ENCODE results near the gene RPGR.

The RPGR gene

GRCh38 chrX:38327007-38327774 lies at the start of gene RPGR:
TSS of gene RPGR (minus strand) at chrX:38327509. CDS start at chrX:38327367, 142 bp downstream.
- DNase-seq = peak; percentile 93

DNA sequence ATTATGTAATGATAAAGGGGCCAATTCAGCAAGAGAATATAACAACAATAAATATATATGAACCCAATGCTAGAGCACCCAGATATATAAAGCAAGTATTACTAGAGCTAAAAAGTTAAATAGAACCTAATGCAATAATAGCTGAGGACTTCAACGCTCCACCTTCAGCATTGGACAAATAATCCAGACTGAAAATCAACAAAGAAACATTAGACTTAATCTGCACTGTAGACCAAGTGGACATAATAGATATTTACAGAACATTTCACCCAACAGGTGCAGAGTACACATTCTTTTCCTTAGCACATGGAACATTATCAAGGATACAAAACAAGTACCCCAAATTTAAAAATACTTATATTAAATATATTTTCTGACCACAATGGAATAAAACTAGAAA lies 49.4 kb upstream of the RPGR start:
- DNase-seq = no peak

DNA sequence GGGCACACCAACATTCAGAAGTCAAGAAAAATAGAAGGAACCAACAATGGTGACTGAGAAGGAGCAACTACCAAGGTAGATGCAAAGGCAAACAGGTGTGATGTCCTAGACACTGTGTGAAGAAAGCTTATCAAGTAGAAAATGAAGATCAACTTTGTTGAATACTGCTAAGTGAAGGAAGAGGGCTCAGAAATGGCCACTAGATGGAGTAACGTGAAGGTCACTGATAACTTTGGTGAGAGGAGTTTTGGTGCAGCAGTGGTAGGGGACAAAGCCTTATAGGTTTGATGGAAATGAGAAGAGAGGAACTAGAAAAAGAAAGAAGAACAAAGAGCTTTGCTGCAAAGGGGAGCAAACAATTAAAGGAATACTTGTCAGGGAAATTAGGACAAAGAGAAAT lies 48.6 kb upstream of the RPGR start:
- DNase-seq = peak; percentile 22

- no peak for DNase-seq
Observed at GRCh38 chrX:38374431-38374830, 47.1 kb upstream of the RPGR start.

DNA sequence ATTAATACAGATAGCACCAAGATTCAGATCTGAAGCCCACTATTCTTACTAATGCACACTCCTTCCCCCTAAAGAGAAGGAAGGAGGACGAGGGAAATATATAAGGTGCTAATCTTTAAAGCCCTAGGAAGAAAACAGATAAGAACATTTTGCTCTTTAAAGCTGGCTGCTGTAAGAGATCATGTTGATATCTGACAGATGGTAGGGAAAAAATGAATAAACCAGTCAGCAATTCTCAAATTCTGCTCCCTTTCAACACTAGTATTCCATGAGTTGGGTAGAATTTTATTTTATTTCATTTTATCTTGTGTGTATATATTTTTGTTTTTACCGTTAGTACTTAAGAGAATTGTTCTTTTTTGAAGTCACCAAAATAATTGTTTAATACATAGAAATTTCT lies 44.3 kb upstream of the RPGR start:
- no peak for DNase-seq

DNA sequence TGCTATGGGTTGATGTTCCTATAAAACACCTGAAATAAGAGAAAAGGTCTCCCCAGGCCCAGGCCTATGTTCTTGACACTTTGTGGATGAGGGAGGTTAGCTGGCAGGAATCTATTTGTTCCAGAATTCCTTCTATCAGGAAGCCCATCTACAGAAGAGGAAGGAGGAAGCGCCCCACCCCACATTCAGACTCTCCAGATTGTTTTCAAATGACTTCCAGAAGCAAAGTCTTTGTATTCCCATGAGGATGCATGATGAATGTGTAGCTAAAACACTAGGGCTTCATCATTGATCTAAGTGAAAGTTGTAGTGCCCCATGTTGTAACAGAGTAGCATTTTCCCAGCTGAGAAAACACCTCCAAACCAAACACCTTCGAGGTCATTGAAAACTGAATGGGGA lies 41.5 kb upstream of the RPGR start:
- DNase-seq = no peak

DNA sequence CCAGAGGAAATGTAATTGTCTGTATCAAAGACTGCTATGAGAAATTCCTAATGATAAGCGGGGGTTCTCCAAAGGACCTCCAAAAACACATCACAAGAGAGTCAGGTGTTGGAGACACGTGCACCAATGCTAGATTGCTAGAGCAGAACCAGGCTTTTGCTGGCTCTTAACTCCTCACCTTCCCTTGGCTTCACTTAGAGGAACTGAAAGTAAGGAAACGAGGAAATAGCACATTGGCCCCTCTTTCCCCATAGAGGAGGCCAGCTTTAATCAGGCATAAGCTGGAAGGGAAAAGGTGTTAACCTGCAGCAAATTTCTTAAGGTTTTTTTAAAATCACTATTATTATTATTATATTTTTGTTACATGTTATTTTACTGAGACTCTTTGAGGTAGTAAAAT lies 38.6 kb upstream of the RPGR start:
- DNase-seq = no peak

DNA sequence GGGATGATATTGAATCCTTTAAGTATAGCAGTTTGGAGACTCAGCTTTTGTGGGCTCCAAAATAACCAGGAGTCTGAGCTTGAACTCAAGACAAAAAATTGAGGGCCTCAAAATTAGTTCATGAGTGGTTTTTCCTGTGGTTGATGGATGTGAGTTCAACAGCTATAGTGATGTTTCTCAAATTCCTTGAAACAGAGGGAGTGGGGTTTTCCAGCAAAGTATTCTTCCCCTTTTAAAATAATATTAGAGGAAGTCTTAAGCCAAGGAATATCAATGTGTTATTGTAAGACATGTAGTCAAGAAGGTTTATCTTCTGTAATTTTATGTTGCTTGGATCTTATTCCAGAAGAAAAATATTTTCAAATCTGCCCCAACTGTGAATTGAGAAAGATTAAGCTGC lies 35.7 kb upstream of the RPGR start:
- DNase-seq = no peak

- DNase-seq = no peak
Observed at GRCh38 chrX:38357747-38358673, 30.7 kb upstream of the RPGR start.

GRCh38 chrX:38356401-38356800 lies 29.1 kb upstream of the RPGR start:
- DNase-seq = no peak

DNA sequence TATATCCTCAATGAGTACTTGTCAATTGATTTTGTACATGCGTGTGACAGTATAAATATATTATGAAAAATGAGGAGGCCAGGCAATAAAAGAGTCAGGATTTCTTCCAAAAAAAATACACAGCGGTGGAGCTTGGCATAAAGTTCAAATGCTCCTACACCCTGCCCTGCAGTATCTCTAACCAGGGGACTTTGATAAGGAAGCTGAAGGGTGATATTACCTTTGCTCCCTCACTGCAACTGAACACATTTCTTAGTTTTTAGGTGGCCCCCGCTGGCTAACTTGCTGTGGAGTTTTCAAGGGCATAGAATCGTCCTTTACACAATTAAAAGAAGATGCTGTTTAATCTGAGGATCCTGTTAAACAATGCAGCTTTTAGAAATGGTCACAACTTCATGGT lies 25.1 kb upstream of the RPGR start, which contains the start of gene OTC:
TSS of gene OTC (plus strand) at position 243 of the 400 bp plus-strand sequence. CDS start at position 336, 93 bp downstream.
- DNase-seq = no peak

- no peak for DNase-seq
Observed at GRCh38 chrX:38351346-38351745, 24.0 kb upstream of the RPGR start.

DNA sequence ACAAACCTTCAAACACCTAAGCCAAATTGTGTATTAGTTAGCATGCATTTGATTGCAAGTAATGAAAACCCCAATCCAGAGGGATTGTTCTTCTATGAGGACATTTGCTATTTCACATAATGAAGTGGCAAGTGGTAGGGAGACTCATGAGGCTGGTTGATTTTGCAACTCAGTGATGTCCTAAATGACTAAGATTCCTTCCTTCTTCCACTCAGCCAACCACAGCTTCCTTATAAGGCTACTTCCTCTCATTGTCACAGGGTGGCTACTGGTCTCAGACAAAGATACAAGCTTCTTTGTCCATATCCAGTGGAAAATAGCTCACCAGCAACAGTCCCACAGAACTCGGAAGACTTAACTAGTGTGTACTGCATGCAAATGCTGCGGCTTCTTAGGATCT lies 19.8 kb upstream of the RPGR start:
- no peak for DNase-seq

GRCh38 chrX:38346150-38346549 lies 18.8 kb upstream of the RPGR start:
- DNase-seq = no peak

- no peak for DNase-seq
Observed at GRCh38 chrX:38342853-38343778, 15.8 kb upstream of the RPGR start.

GRCh38 chrX:38341442-38341841 lies 14.1 kb upstream of the RPGR start:
- DNase-seq = no peak

DNA sequence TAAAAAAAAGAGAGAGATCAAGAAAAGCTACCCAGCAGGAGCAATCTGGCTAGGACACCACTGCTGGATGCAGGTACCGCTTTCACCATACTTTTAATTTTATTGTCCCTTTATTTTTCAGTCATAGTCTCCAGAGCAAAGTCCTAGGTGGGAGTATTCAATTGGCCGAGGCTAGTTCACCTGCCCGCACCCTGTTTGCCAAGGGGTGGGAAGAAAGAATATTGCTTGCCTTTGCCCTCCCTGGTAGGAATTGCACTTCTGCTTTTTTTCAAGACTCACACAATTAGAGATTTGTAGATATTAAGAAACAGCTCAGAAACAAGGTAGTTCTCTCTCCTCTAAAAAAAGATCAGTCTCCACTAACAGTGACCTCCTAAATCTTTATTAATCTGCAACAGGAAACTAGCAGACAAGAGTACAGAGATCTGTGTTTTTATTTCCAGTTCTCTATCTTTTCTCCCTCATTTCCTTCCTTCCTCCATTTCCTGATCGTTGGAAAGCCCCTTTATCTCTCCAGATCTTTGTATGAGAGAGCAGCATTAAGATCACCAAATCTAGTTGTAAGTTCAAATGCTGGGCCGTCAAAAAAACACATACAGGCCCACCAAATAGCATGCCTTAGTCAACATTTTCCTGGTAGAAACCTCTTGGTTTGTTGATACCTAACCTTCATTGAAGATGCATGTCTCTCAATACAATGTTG lies 9.4 kb upstream of the RPGR start:
- no peak for DNase-seq

DNA sequence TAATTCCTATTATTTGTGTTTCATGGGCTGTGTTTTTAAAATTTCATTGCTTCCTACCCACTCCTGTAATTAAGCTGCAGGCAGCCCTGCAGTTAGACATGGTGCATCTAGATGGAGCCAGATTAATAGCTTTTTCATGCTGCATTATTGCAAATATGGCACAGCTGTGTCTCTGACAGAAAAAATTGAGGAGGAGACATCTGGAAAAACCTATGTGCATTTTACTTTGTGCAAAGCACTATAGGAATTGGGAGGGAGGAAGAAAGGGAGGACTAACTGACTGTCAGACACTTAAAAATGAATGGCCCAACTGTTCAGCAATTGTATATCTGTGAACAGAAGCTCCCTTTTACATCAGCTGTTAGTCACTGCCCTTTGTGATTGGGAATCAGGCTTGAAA lies 8.1 kb upstream of the RPGR start:
- peak; percentile 4 for DNase-seq

GRCh38 chrX:38332505-38332904 lies 5.2 kb upstream of the RPGR start:
- no peak for DNase-seq

GRCh38 chrX:38327775-38328081 lies 419 bp upstream of the RPGR start:
- no peak for DNase-seq

DNA sequence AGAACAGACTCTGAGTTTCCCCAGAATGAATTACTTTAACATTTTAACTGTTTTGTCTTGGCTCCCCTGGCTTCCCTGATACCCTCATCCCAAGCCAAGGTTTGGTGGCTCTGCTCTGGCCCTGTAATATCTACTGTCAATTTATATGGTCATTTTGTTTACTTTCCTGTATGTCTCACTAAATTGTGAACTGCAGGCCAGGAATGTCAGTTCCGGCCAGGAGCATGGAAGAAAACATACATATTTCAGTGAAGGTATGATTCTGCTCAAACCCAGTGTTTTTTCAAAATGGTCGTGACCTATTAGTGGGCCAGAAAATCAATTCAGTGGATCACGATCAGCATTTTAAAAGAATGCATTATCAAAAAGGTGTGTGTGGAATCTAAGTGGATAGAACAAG lies 1.2 kb downstream of the RPGR start:
- DNase-seq = no peak

DNA sequence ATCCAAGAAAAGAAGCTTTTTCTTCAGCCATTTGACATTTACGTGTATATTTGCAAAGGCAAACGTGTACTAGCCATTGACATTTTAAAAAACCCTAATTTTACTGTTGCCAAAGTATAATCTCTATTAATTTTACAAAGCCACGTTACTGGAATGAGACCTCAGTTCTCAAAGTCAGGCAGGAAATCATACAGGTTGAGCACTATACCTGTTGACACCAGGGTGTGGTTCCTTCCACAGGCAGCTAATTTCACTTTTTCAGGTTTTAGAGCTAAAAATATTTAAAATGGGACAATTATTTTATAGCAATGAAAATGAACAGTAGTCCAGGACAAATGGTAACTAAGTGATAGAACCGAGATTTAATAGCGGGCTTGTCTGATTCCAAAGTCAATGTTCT lies 6.5 kb downstream of the RPGR start:
- DNase-seq = no peak

All from NCI-H1092 treated with DMSO at 0.1 percent for 48 hours (cell line).